GM12878 (cell line): ENCODE data around the gene HK1. TPM values are rescaled to one million over a fixed set of nuclear protein-coding genes. Genes with fewer than 3 reads are reported as not detected.

Experiments
- ATAC-seq: fragments of 200-7000 bp; cut with Tn5 transposase; 3 replicates; pipeline ENCODE4 v1.9.1; 2020; ENCODE audit warnings: mild to moderate bottlenecking, moderate library complexity
- BruUV-seq: library from RNA; stranded (reverse); fragments of 400-500 nt; replicated peaks from 2 replicates; lab custom pipeline; 2021; lab: Mats Ljungman, UMichigan
- CTCF ChIA-PET: fragments of 300-600 bp; sonication (Branson Sonifier 250); formaldehyde crosslinking; extraction: SDS; loops from one replicate; lab custom pipeline; 2021; ENCODE audit warnings: inconsistent platforms; lab: Yijun Ruan, JAX
- POLR2A ChIA-PET: fragments of 350-600 bp; formaldehyde crosslinking; extraction: SDS; loops from one replicate; lab custom pipeline; 2021; ENCODE audit warnings: inconsistent platforms; lab: Charles Lee
- RAD21 ChIA-PET: fragments of 300-600 bp; sonication (Branson Sonifier 250); formaldehyde crosslinking; loops from one replicate; lab custom pipeline; 2023; ENCODE audit warnings: antibody characterized with exemption; ENCODE audit not compliant: unreplicated experiment; lab: Charles Lee
- SMC1A ChIA-PET: fragments of 300-600 bp; sonication (Branson Sonifier 250); formaldehyde crosslinking; loops from one replicate; lab custom pipeline; 2023; ENCODE audit not compliant: unreplicated experiment, uncharacterized antibody; lab: Charles Lee
- DNase-seq: peaks from one replicate; pipeline ENCODE4 v3.0.0-alpha.2; 2011; ENCODE audit warnings: low read depth, low spot score
- FAIRE-seq: peaks from 3 replicates; lab custom pipeline; 2011; peaks lifted over from hg19 to GRCh38; lab: Jason Lieb, UNC
- H2AFZ ChIP-seq: 2 replicates; pipeline ENCODE4 v1.6.0; 2011; ENCODE audit warnings: low read depth, low read length, control low read depth; ENCODE audit not compliant: control insufficient read depth
- H3K27ac ChIP-seq: 2 replicates; pipeline ENCODE4 v1.5.1; 2011; ENCODE audit warnings: control low read depth; ENCODE audit not compliant: control insufficient read depth, insufficient read depth
- H3K27me3 ChIP-seq, 2 experiments: replicated peaks in 1 of 2; 2 replicates each; pipeline versions ENCODE4 v1.6.0 to v1.6.1; 2011; ENCODE audit warnings: low read length in 1 of 2; ENCODE audit not compliant: control insufficient read depth in 2 of 2, insufficient read depth in 2 of 2
- H3K36me3 ChIP-seq, 2 experiments: 2 replicates each; pipeline ENCODE4 v1.5.1; 2011; ENCODE audit warnings: low read length in 1 of 2; ENCODE audit not compliant: control insufficient read depth in 2 of 2, insufficient read depth in 2 of 2
- H3K4me1 ChIP-seq: 2 replicates; pipeline ENCODE4 v1.6.1; 2011; ENCODE audit warnings: mild to moderate bottlenecking, low read length, moderate library complexity, mixed read lengths; ENCODE audit not compliant: control insufficient read depth, insufficient read depth
- H3K4me2 ChIP-seq: 2 replicates; pipeline ENCODE4 v1.6.0; 2011; ENCODE audit warnings: control low read depth; ENCODE audit not compliant: control insufficient read depth, insufficient read depth
- H3K4me3 ChIP-seq: fragments of 200-600 bp; sonication (generic); 2 replicates; pipeline ENCODE4 v1.5.1; 2016
- H3K79me2 ChIP-seq: 2 replicates; pipeline ENCODE4 v1.6.0; 2011; ENCODE audit warnings: low read length; ENCODE audit not compliant: control insufficient read depth, insufficient read depth
- H3K9ac ChIP-seq: 2 replicates; pipeline ENCODE4 v1.8.0; 2011; ENCODE audit warnings: low read length, control low read depth, mixed read lengths; ENCODE audit not compliant: control insufficient read depth, insufficient read depth
- H3K9me3 ChIP-seq: replicated peaks from 3 replicates; pipeline ENCODE4 v1.5.1; 2011; ENCODE audit warnings: mild to moderate bottlenecking, low read length; ENCODE audit not compliant: control insufficient read depth, insufficient read depth
- H4K20me1 ChIP-seq: 2 replicates; pipeline ENCODE4 v1.6.0; 2011; ENCODE audit not compliant: control insufficient read depth, insufficient read depth
- MEF2A ChIP-seq: IDR thresholded peaks from 2 replicates; pipeline ENCODE4 v1.6.1; 2011; ENCODE audit warnings: low read depth, mild to moderate bottlenecking, low read length, moderate library complexity; ENCODE audit not compliant: insufficient read depth
- RFX5 ChIP-seq: IDR thresholded peaks from 2 replicates; pipeline ENCODE4 v1.6.1; 2011; ENCODE audit warnings: low read depth, low read length, improper control_type of control experiment
- RUNX3 ChIP-seq: IDR thresholded peaks from 2 replicates; pipeline ENCODE4 v1.6.1; 2012; ENCODE audit warnings: low read length, inconsistent platforms
- SREBF2 ChIP-seq: IDR thresholded peaks from 2 replicates; pipeline ENCODE4 v1.6.1; 2012; ENCODE audit warnings: mild to moderate bottlenecking, low read length
- TCF3 ChIP-seq: IDR thresholded peaks from 2 replicates; pipeline ENCODE4 v1.6.1; 2012; ENCODE audit warnings: low read depth, mild to moderate bottlenecking, low read length, borderline replicate concordance; ENCODE audit not compliant: insufficient read depth
- WGBS: methylation state at CpG from one replicate; pipeline ENCODE4 v1.1.6; 2016; ENCODE audit warnings: low lambda C conversion rate; ENCODE audit not compliant: insufficient replicate concordance, insufficient coverage; ENCODE audit errors: missing lambda C conversion rate; 5-methylcytosine and 5-hydroxymethylcytosine counted together
- in situ Hi-C: fragments of 300-500 bp; cut with MboI; formaldehyde crosslinking; loops from 9 replicates; pipeline ENCODE4 v1.14.3; 2018; ENCODE audit warnings: mixed read lengths
- intact Hi-C: fragments of 100-400 bp; cut with micrococcal nuclease; formaldehyde crosslinking; loops from one replicate; pipeline ENCODE4 v1.14.2; 2022; ENCODE audit not compliant: unreplicated experiment
- polyA plus RNA-seq, 11 experiments: library from polyadenylated mRNA; depleted of rRNA in 4 of 11; unstranded in 6 of 11; stranded (reverse) in 5 of 11; fragments of >200 nt; fragmentation: Nextera tagmentation in 4 of 11; fragmentation: Illumina TruSeq in 1 of 11; extraction: Ambion mirVana in 4 of 11; extraction: Trizol in 1 of 11; gene quantifications; 1 replicate in 1 of 11; 2 replicates in 10 of 11; pipeline versions ENCODE4 v1.2.1 to v1.2.3, GENCODE V29; 2011 to 2016; ENCODE audit warnings: inconsistent platforms in 2 of 11, missing spikeins in 2 of 11, low read depth in 1 of 11
- total RNA-seq, 4 experiments: library from RNA; depleted of rRNA in 3 of 4; stranded (reverse); fragments of >200 nt in 3 of 4; fragmentation: Illumina TruSeq in 1 of 4; extraction: Trizol in 1 of 4; gene quantifications; 2 replicates each; pipeline versions ENCODE4 v1.2.1 to v1.2.3, GENCODE V29; 2013 to 2021
- TF ChIP-seq, protein P1 (sequence below): fragments of 450-650 bp; formaldehyde crosslinking; IDR thresholded peaks from 2 replicates; pipeline ENCODE4 v1.4.0; 2022; ENCODE audit warnings: mild to moderate bottlenecking, moderate library complexity

Gene HK1
- total and polyA plus RNA-seq, 10 of the 15 experiments (the other 5 are each of a cell fraction or from before 2014, with no cell fraction given), result 3.4 to 77.3 (median 46.6) TPM

DNA sequence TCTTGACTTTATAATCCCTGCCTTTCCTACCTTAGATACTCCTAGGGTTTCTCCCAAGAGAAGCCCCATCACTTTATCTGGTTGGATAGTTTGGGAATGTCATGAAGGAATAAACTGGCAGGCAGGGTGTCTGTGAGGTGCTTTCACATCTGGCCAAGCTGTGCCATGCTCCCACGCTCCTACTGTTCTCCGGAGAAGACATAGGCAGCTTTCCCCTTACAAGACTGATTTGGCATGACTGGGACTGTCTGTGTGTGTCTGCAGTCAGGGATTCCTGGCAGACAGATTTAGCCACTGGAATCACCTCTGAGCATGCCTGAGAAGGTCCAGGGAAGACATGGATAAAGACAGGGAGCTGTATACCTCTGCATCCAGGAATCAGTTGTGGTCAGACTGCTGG, 45.3 kb downstream of the HK1 start (continued):
- TF ChIP-seq, protein P1, sequence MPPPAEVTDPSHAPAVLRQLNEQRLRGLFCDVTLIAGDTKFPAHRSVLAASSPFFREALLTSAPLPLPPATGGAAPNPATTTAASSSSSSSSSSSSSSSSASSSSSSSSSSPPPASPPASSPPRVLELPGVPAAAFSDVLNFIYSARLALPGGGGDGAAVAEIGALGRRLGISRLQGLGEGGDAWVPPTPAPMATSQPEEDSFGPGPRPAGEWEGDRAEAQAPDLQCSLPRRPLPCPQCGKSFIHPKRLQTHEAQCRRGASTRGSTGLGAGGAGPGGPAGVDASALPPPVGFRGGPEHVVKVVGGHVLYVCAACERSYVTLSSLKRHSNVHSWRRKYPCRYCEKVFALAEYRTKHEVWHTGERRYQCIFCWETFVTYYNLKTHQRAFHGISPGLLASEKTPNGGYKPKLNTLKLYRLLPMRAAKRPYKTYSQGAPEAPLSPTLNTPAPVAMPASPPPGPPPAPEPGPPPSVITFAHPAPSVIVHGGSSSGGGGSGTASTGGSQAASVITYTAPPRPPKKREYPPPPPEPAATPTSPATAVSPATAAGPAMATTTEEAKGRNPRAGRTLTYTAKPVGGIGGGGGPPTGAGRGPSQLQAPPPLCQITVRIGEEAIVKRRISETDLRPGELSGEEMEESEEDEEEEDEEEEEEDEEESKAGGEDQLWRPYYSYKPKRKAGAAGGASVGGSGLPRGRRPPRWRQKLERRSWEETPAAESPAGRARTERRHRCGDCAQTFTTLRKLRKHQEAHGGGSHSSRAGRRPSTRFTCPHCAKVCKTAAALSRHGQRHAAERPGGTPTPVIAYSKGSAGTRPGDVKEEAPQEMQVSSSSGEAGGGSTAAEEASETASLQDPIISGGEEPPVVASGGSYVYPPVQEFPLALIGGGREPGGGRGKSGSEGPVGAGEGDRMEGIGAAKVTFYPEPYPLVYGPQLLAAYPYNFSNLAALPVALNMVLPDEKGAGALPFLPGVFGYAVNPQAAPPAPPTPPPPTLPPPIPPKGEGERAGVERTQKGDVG (CRISPR knock-in tag), result no peak
- TF ChIP-seq RUNX3 (no peak), RFX5 (no peak), TCF3 (no peak)

DNA sequence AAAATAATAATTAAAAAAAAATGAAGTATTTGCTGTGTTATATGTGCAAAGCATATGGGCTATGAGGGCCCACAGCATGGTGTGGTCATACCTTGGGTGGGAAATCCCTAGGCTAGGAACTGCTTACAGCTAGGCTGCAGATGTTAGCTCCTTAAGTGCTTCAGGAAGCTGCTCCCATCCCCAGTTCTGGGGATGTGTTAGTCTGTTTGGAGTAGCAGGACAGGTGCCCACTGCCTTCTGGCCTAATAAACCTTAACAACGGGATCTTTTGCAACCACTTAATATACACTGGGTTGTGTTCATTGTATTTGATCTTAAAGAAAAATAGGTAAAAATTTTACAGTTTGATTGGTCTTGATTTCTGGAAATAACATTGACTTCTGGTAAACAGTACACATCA, 46.3 kb downstream of the HK1 start:
- no peak for TF ChIP-seq MEF2A
- TF ChIP-seq SREBF2, result no peak
- ChIA-PET CTCF (interaction anchor here (1.6 to 1.7 kb wide), 2 partner anchors 15 to 68 kb away, joined by 4 to 5 read pairs; no protein-coding TSS in a partner anchor), POLR2A (interaction anchor here (0.7 to 1.5 kb wide), 3 partner anchors 12 to 111 kb away, joined by 3 to 7 read pairs (median 4); no protein-coding TSS in a partner anchor), SMC1A (interaction anchor here (0.8 to 2.3 kb wide), 2 partner anchors 11 to 96 kb away, joined by 3 to 8 read pairs; no protein-coding TSS in a partner anchor), RAD21 (interaction anchor here (0.9 kb wide), 1 partner anchor 20 kb away, joined by 3 read pairs; no protein-coding TSS in a partner anchor)
- H2AFZ ChIP-seq, result no peak overlapping the region
- in situ Hi-C loops, result no loop called here
- 100% methylated on average over 1 of the region's 1 CpG for WGBS
- H3K4me1 ChIP-seq, result peaks cover 21% of the 10 kb centered on the region
- FAIRE-seq, result no peak
- peaks cover 4% of the 10 kb centered on the region for H4K20me1 ChIP-seq
- no peak for DNase-seq
- no TSS peak for BruUV-seq
- intact Hi-C loops, result no loop called here
- no peak overlapping the region for H3K9ac ChIP-seq
- peaks cover 80% of the 10 kb centered on the region for H3K79me2 ChIP-seq
- H3K27me3 ChIP-seq, result no peaks in the 10 kb centered on the region
- H3K4me3 ChIP-seq, result no peak overlapping the region
- H3K4me2 ChIP-seq, result no peak overlapping the region; the same call in 1 of the 2 replicates
- no peaks in the 10 kb centered on the region; a peak in 1 of 4 replicates for H3K36me3 ChIP-seq
- peak; percentile 26; the same call in 1 of the 3 replicates for ATAC-seq
- no peak overlapping the region for H3K27ac ChIP-seq
- no peaks in the 10 kb centered on the region for H3K9me3 ChIP-seq
